Activated CD4-positive, CD25-positive, alpha-beta regulatory T cell treated with anti-CD3 and anti-CD28 coated beads, Interleukin-2, amount 50 U/mL, for 16 hours (primary cell): ENCODE results near the gene SNRPA.
A peak's percentile ranks its signal among the peaks of the same experiment; 100 is the strongest.
"Not testable (repeated sequence)": the region's sequence is repeated elsewhere in the genome, so short reads cannot be mapped to it uniquely, and the experiment has no call there.

Source experiments
- DNase-seq: peaks from one replicate; pipeline ENCODE4 v3.0.0-alpha.2; 2020; ENCODE audit warnings: low read depth, low spot score

The SNRPA gene

DNA sequence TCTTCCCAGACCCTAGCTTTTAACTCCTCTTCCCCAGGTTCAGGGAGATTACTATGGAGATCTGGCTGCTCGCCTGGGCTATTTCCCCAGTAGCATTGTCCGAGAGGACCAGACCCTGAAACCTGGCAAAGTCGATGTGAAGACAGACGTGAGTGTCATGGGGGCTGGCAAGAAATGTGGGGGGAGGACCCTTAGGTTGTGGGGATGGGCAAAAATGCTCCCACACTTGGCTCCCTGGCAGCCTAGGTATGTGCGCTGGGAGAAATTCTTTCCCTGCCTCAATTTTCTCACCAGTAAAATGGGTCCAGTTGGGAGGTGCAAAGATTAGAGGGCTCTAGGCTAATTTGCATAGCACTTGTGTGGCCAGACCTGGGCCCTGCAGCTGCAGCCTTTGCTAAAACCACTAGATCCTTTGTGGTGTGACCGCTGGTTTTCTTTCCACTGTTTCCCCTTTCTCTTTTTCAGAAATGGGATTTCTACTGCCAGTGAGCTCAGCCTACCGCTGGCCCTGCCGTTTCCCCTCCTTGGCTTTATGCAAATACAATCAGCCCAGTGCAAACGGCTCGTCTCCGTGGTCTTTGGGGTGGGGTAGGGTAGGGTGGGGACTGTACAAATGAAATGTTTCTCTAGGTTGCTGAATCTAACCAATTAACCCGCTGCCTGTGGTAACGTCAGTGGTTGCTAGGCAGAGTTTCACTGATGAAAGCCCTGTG, 26.1 kb downstream of the SNRPA start:
- DNase-seq: peak; percentile 82

DNA sequence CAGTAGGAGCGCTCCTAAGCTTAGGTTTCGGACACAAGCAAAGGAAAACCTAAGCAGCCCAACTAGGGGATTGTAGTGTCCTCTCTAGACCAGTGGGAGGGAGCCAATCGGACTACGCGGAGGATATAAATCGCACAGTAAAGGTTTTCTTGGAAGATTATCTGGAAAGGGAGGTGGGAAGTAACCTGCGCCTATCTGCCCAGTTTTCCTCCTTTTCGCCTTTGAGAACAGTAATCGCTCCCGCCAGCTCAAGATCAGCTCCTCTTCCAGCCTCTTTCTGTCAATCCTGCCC, 26.6 kb downstream of the SNRPA start:
- no peak for DNase-seq

DNA sequence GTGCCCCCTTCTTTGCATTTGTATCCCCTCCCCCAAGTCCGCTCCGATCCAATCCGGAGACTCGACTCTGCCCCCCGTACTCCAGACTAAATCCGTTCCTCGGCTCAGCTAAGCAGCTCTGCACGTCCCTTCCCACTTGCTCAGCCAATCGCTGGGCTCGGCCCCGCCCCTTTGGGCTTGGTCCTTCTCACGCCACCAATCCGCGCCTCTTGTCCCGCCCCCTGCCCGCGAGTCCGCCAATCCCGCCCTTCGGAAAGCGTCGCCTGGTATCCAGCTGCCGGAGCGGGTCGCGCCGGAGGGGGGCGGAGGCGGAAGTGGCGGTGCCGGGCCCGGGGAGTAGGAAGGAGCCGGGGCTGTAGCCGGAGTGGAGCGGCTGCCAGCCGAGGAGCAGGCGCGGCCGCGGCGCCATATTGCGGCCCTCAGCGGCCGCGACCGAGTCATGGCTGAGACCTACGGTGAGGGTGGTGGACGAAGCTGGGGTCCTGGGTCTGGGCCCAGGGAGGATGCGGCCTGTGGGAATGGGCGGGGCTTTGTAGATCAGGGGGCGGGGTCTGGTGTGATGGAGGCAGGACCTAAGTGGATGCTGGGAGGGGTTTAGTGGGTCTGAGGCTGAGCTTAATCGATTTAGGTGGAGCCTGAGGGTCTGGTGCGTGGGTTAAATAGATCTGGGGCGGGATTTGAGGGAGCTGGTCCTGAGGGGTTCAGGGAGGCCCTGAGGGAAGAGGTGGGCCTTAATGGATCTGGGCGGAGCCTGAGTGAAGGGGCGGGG, 27.1 kb downstream of the SNRPA start, which contains the start of gene RAB4B:
Gene RAB4B (plus strand): TSS at position 311 of the 769 bp plus-strand sequence. CDS start 129 bp downstream, at position 440.
- peak; percentile 100 for DNase-seq

DNA sequence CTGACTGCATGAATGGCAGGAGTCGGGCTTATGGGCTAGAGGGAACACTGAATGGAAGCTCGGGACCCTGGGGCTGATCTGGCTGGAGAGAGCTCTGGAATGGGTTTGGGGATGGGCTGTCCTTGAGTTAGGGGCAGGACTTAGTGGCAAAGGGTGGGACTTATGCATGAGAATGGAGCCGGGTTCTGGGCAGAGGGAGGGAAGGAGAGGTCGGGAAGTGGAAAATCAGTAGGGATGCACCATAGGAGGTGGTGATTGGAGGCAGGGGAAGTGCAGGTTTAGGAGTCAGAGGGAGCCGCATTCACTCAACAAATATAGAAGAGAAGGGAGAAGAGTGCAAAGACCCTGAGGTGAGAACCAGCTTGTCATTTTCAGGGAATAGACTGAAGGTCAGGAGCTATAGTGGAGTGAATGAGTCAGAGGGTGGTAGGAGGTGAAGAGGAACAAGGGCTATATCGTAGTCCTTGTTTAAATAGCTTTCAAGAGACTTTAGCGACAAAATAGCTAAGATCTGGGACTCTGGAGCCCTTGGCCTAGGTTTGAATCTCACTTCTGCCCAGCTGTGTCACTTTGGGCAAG, 27.8 kb downstream of the SNRPA start:
- DNase-seq: no peak

DNA sequence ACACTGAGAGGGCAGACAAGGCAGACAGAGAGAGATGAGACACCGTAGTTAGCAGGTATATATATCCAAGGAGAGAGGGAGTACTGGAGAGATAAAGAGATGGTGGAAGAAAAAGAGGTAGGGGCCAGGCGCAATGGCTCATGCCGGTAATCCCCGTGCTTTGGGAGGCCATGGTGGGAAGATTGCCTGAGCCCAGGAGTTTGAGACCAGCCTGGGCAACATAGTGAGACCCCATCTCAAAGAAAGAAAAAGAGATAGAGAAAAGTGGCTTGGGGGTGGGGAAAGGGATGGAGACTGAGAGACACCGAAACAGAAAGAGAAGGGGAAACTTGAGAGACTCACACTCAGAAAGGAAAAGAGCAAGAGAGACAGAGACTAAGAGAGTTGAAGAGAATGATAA, 29.6 kb downstream of the SNRPA start:
- no peak for DNase-seq

DNA sequence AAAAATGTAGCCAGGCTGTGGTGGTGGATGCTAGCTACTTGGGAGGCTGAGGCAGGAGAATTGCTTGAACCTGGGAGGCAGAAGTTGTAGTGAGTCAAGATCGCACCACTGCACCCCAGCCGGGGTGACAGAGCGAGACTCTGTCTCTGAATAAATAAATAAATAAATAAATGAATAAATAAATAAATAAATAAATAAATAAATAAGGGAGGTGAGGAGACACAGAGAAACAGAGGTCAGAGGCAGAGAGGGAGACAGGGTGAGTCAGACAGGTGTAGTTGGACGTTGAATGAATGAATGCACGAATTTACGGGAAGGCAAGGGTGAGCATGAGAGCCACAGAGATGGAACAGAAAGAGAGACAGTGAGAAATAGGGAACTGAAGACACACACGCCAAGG, 30.1 kb downstream of the SNRPA start:
- no peak for DNase-seq

DNA sequence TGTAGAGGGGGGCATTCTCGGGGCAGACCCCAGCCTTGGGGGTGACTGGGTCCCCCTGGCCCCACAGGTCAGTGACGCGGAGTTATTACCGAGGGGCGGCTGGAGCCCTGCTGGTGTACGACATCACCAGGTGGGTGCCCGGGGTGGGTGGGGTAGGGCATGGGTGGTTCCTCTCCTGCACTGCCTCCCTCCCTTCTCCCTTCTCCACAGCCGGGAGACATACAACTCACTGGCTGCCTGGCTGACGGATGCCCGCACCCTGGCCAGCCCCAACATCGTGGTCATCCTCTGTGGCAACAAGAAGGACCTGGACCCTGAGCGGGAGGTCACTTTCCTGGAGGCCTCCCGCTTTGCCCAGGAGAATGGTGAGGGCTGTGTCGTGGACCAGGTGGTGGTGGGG, 32.7 kb downstream of the SNRPA start:
- DNase-seq: no peak

DNA sequence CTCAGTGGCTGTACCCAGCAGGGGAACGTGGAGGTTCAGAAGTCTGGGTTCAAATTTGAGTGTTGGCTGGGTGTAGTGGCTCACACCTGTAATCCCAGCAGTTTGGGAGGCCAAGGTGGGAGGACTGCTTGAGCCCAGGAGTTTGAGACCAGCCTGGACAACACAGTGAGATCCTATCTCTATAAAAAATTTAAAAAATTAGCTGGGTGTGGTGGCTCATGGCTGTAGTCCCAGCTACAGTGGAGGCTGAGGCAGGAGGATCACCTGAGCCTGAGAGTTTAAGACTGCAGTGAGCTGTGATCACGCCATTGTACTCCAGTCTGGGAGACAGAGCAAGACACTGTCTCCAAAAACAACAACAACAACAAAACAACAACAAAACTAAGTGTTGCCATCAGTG, 33.1 kb downstream of the SNRPA start:
- not testable (repeated sequence) for DNase-seq

DNA sequence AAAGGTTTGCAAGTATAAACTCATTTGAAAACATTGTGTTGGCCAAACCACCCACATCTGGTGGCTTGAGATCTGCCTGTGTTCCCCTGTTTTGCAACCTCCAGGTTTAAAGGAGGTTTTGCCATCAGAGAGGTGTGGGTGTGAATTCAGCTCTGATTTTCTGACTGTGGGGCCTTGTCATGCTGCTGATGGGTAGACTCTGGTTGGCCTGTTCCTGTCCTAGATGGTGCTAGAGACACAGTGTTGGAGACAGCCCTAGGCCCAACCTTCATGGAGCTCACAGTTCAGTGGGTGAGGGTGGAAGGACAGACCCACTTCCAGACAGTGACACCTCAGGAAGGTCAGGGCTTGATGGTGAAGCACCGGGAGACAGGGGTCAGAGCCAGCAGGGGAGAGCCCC, 34.5 kb downstream of the SNRPA start:
- DNase-seq: no peak

DNA sequence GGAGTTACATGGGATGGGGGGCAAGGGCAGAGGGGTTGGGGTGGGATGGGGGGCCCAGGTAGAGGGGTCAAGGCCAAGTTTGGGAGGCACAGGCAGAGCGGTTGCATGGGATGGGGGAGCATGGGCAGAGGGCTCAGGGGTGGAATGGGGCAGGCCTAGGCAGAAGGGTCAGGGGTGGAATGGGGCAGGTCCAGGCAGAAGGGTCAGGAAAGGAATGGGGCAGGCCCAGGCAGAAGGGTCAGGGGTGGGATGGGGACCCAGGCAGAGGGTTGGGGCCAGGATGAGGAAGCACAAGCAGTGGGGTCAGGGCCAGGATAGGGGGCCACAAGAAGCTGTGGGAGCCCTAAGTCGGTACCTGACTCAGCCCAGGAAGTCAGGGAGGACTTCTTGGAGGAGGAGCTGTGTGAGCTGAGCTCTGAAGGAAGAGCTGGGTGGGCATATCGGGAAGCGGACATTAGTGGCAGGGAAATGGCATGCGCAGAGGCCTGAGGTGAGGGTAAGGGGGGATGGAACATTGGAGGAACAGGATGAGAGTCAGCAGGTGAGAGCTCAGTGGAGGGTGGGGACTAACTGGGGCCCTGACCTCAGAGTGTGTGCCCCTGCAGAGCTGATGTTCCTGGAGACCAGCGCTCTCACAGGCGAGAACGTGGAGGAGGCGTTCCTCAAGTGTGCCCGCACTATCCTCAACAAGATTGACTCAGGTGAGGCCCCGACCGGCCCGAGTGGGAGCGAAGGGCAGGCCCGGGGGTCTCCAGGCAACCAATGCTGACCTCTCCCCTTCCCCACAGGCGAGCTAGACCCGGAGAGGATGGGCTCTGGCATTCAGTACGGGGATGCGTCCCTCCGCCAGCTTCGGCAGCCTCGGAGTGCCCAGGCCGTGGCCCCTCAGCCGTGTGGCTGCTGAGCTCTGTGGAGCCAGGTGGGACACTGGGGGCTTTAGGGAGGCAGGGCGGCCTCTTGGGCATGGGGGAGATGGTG, 35.3 kb downstream of the SNRPA start:
- DNase-seq: no peak

DNA sequence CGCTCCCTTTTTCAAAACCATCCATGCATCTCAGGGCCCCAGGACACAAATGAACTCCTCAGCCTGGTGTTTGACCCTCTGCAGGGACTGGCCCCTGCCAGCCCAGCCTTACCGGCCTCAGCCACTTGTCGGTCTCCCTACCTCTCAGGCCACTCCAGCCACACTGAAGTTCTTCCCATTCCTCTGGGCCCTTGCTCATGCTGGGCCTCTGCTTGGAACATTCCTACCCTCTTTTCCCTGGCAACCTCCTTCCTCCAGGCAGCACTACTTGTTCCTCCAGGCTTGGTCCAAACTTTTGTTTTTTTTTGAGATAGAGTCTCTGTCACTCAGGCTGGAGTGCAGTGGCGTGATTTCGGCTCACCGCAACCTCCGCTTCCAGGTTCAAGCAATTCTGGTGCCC, 40.3 kb downstream of the SNRPA start:
- no peak for DNase-seq

DNA sequence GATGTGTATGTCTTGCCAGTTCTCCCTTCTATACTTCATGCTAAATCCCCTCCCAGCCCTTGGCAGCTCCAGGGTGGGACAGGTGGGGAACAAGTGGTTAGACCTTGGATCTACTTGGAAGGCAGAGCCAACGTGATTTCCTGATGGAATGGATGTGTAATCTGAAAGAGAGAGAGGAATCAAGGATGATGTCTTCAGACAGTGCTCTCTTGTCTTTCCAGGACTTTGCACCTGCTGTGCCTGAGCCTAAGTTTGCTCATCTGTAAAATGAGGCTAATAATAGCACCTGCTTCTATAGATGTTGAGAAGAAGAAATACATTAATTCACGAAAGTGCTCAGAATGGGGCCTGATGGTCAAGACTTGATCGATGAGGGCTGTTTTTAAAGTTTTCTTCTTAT, 41.0 kb downstream of the SNRPA start:
- no peak for DNase-seq

DNA sequence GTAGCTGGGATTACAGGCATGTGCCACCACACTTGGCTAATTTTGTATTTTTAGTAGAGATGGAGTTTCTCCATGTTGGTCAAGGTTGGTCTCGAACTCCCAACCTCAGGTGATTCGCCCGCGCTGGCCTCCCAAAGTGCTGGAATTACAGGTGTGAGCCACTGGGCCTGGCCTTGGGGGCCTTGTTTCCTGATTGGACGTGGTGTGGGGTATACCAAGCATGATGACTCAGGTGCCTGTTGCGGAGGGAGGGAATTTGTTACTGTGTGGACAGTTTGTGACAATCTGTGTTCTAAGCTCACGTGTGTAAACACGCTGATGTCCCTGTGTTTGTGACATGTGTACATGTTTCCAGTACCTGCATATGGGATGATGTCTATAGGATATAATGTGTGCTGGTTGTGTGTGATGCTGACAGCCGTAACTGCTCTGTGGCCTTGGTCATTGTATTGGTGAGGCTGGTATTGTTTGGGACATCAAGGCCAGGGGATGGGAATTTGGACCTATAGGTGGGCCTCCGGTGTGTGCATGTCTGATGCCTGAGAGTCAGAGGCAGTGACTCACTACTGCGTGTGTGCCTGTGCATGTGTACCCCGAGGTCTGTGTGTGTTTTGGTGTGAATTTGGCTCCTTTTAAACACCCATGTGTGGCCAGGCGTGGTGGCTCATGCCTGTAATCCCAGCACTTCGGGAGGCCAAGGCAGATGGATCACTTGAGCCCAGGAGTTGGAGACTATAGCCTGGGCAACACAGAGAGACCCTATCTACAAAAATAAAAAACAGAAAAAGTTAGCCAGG, 46.4 kb downstream of the SNRPA start:
- no peak for DNase-seq

DNA sequence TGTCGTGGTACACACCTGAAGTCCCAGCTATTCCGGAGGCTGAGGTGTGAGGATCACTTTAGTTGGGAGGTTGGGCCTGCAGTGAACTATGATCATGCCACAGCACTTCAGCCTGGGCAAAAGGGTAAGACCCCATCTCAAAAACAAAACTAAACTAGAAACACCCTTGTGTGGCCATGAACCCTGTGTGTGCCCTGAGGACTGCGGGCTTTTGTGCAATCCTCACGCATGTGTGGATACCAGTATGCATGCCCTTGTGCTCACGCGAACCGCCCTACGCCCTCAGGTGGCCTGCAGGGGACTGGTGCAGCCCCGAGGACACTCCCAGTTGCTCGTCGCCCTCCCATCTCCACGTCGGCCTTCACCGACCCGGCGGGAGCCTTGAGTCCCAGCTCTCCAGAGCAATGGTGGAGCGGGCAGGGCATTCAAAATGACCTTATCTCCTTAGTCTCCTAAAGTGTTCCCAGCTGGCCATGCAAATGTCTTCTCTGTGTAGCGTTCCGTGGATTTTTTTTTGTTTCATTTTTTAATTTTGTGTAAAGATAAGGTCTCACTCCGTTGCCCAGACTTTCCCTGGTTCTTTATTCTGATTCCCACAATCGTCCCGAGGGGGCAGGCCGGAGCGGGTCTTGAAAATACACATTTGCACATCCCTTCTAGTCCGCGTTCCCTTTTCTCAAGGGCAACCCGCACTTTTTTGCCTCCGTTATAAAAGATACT, 47.1 kb downstream of the SNRPA start:
- no peak for DNase-seq

DNA sequence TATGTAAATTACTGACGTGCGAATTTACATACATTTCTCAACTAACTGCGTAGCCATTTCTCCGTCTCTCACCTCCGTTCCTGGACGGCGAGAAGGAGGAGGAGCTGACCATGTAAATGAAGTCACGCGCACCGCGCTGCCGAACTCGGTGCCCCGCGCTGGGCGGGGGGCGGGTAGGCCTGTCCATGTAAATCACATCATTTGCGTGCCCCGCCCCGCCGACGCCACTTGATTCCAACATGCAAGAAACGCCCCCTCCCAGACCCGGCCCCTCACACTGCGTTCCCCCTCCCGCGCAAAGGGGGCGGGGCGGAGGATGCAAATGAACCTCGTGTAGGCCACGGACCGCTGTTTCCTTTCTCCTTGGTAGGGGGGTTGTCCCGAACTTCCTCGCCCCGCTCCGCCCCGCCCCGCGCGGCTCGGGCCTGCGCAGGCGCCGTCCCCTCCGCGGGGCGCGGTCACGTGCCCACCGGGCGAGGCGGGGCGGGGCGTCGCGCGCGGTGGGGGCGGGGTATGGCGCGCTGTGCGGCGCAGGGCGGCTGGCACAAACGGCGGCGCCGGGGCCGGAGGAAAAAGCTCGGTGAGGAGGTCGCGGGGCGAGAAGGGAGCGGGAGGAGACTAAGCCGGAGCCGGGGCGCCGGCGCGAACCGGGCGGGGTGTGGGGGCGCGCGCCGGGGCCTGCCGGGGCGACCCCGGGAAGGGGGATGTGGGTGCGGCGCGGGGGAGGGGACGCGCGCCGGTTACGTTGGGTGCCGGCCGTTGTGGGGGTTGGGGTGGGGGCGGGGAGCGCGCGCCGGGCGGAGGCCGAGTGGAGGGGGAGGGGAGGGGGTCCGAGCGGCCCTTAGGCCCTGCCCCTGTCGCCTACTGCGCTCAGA, 47.9 kb downstream of the SNRPA start, which contains the start of gene EGLN2:
Gene EGLN2 (plus strand): TSS at position 509 of the 875 bp plus-strand sequence. CDS start 1,382 bp downstream, outside the sequence.
- peak; percentile 100 for DNase-seq

DNA sequence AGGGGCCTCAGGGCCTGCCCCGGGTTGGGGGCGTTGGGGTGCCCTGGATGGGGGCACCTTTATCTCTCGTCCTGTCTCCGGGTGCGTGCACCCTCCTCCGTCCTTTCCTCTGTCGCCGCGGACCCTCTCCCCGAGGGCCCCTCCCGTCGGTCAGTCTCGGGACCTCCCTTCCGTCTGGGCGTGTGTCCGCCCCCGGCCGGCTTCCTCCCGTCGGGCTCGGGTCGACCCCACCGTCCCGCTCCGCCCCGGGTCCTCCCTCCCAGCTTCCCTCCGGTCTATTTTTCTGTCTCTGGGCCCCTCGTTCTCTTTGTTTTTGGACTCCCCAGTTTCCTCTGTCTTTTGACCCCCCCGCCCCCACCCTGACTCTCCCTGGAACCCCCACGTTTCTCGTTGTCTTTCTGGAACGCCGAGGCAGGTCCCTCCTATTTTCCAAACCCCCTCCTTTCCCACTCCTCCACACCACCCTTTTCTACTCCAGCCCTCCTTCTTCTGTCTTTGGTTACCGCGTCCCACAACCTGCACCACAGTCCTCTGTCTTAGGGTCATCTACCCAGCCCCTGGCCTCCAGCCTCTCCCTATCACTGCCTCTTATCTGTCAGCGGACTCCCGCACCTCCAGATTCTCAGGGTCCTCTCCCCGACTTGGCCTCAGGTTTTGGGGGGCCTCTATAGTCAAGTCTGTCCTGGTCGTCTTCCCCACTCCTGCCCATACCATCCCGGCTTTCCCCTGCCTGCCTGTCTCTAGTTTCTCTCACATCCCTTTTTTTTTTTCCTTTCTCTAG, 48.7 kb downstream of the SNRPA start:
- DNase-seq: no peak

DNA sequence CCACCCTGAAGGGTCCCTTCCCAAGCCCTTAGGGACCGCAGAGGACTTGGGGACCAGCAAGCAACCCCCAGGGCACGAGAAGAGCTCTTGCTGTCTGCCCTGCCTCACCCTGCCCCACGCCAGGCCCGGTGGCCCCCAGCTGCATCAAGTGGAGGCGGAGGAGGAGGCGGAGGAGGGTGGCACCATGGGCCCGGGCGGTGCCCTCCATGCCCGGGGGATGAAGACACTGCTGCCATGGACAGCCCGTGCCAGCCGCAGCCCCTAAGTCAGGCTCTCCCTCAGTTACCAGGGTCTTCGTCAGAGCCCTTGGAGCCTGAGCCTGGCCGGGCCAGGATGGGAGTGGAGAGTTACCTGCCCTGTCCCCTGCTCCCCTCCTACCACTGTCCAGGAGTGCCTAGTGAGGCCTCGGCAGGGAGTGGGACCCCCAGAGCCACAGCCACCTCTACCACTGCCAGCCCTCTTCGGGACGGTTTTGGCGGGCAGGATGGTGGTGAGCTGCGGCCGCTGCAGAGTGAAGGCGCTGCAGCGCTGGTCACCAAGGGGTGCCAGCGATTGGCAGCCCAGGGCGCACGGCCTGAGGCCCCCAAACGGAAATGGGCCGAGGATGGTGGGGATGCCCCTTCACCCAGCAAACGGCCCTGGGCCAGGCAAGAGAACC, 49.5 kb downstream of the SNRPA start:
- DNase-seq: no peak

DNA sequence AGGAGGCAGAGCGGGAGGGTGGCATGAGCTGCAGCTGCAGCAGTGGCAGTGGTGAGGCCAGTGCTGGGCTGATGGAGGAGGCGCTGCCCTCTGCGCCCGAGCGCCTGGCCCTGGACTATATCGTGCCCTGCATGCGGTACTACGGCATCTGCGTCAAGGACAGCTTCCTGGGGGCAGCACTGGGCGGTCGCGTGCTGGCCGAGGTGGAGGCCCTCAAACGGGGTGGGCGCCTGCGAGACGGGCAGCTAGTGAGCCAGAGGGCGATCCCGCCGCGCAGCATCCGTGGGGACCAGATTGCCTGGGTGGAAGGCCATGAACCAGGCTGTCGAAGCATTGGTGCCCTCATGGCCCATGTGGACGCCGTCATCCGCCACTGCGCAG, 50.0 kb downstream of the SNRPA start:
- no peak for DNase-seq
